Breast epithelium (tissue), 4 donors: ENCODE data around the gene IP6K3. TPM values are rescaled to one million over a fixed set of nuclear protein-coding genes. Genes with fewer than 3 reads are reported as not detected.
A peak's percentile ranks its signal among the peaks of the same experiment; 100 is the strongest.

Source experiments
- DNase-seq, 2 donors: peaks; one replicate each; pipeline ENCODE4 v3.0.0-alpha.2; 2019; ENCODE audit warnings: low spot score in 2 of 2
- H3K27ac ChIP-seq, 2 donors: fragments of 200-600 bp; sonication (generic) in 1 of 2; one replicate each; pipeline ENCODE4 v1.5.1; 2016 to 2019; ENCODE audit warnings: mild to moderate bottlenecking in 1 of 2
- H3K27me3 ChIP-seq, 2 donors: fragments of 200-600 bp; sonication (generic) in 1 of 2; one replicate each; pipeline versions ENCODE4 v1.5.1 to v1.6.0; 2017 to 2019; ENCODE audit warnings: control low read depth in 1 of 2, mild to moderate bottlenecking in 1 of 2
- H3K36me3 ChIP-seq: fragments of 200-600 bp; one replicate; pipeline ENCODE4 v1.5.1; 2019
- H3K4me1 ChIP-seq, 2 donors: fragments of 200-600 bp; sonication (generic); one replicate each; pipeline ENCODE4 v1.5.1; 2016 to 2019; ENCODE audit warnings: control low read depth in 1 of 2
- H3K4me3 ChIP-seq, 3 donors: fragments of 200-600 bp; sonication (generic); 1 replicate in 2 of 3; 2 replicates in 1 of 3; pipeline ENCODE4 v1.5.1; 2016 to 2019; ENCODE audit warnings: mild to moderate bottlenecking in 3 of 3, moderate library complexity in 2 of 3
- H3K9me3 ChIP-seq, 2 donors: fragments of 200-600 bp; sonication (generic) in 1 of 2; one replicate each; pipeline ENCODE4 v1.5.1; 2016 to 2019; ENCODE audit warnings: control low read depth in 1 of 2
- CTCF ChIP-seq, 3 donors: fragments of 450-650 bp; IDR thresholded peaks; one replicate each; pipeline ENCODE4 v1.5.1; 2016 to 2017; ENCODE audit warnings: antibody characterized with exemption in 3 of 3, mild to moderate bottlenecking in 3 of 3, moderate library complexity in 3 of 3
- POLR2A ChIP-seq: fragments of 450-650 bp; IDR thresholded peaks from one replicate; pipeline ENCODE4 v1.6.1; 2016; ENCODE audit warnings: antibody characterized with exemption, mild to moderate bottlenecking, moderate library complexity
- POLR2AphosphoS5 ChIP-seq, 3 donors: sonication (generic); formaldehyde crosslinking; IDR thresholded peaks; one replicate each; pipeline ENCODE4 v1.6.1; 2017; ENCODE audit warnings: antibody characterized with exemption in 3 of 3
- intact Hi-C: fragments of 100-400 bp; cut with DNase I; formaldehyde crosslinking; loops from one replicate; pipeline ENCODE4 v1.15.1; 2023; ENCODE audit warnings: low total_unique reads
- total RNA-seq, 3 donors: library from RNA; depleted of rRNA; stranded (reverse); fragments of >200 nt; gene quantifications; one replicate each; pipeline ENCODE4 v1.1.0, GENCODE V29; 2016

Gene IP6K3
- total RNA-seq, 3 donors from 2014 or later: 0.15 to 4.2 (median 0.66) TPM

GRCh38 chr6:33746036-33746600 lies 587 bp downstream of the IP6K3 start:
- H3K4me3 ChIP-seq: no peak overlapping the region
- H3K9me3 ChIP-seq: no peaks in the 10 kb centered on the region
- intact Hi-C loops: no loop called here
- H3K36me3 ChIP-seq: no peaks in the 10 kb centered on the region
- H3K4me1 ChIP-seq: peaks cover 5 to 7% of the 10 kb centered on the region in 2 donors
- peak overlapping the region in 1 of 2 donors; percentile 35 for H3K27ac ChIP-seq
- TF ChIP-seq POLR2AphosphoS5 (IDR thresholded peaks at IDR 0.05) (no peak), CTCF (IDR thresholded peaks at IDR 0.05) (no peak), POLR2A (no peak)
- DNase-seq: peak in 1 of 2 donors; percentile 31
- no peaks in the 10 kb centered on the region for H3K27me3 ChIP-seq

- no peaks in the 10 kb centered on the region for H3K36me3 ChIP-seq
- H3K27me3 ChIP-seq: no peaks in the 10 kb centered on the region
- no peak overlapping the region for H3K27ac ChIP-seq
- DNase-seq: no peak
- intact Hi-C loops: no loop called here
- H3K9me3 ChIP-seq: no peaks in the 10 kb centered on the region
- TF ChIP-seq POLR2AphosphoS5 (IDR thresholded peaks at IDR 0.05): no peak
- no peak for TF ChIP-seq CTCF (IDR thresholded peaks at IDR 0.05)
- TF ChIP-seq POLR2A: no peak
- H3K4me3 ChIP-seq: no peak overlapping the region
- peaks cover 5 to 7% of the 10 kb centered on the region in 2 donors for H3K4me1 ChIP-seq
These were observed 1.2 kb downstream of the IP6K3 start for GRCh38 chr6:33745548-33745947.

GRCh38 chr6:33744895-33745546 lies 1.7 kb downstream of the IP6K3 start:
- peak overlapping the region in 1 of 3 donors; percentile 4 for H3K4me3 ChIP-seq
- peaks cover 5 to 7% of the 10 kb centered on the region in 2 donors for H3K4me1 ChIP-seq
- H3K27me3 ChIP-seq: no peaks in the 10 kb centered on the region
- TF ChIP-seq POLR2AphosphoS5 (IDR thresholded peaks at IDR 0.05) (no peak), CTCF (IDR thresholded peaks at IDR 0.05) (no peak), POLR2A (no peak)
- no peaks in the 10 kb centered on the region for H3K36me3 ChIP-seq
- peak overlapping the region; percentile 56 to 64 for H3K27ac ChIP-seq
- intact Hi-C loops: no loop called here
- DNase-seq: no peak
- no peaks in the 10 kb centered on the region for H3K9me3 ChIP-seq

DNA sequence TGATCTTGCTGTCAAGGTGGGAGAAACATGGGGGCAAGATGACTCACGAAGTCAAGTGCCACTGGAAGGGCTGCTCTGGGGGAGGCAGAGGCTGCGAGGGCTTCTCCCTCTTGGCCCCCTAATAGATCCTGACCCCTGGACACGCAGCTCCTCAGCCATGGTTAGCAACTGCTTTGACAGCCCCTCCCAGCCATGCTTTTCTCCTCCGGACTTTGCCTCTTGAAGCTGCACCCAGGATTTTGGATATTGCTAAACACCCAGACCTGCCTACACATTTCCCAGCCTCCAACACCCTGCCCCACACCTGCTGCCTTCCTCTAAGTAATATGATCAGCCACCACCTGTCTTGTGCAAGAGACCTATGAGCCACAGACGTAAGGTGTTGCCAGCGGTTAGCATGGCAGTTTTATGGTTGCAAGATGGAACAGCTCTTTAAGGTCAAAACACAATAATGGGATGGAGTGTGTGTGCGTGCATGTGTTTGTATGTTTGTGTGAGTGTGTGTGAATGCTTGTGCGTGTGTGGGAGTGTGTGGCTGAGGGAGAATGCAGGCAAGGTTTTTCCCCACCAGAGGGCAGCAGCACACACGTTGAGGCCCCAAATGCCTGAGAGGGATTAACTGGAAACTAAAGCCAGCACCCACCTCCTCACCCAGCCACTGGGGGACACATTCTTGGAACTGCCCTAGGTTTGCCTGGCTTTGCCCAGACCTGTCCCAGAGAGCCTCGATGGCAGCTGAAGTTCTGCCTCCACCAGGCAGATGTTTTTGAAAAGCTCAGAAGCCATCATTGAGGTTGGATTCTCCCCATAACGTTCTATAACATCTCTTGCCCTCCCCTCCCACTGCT lies 2.5 kb downstream of the IP6K3 start:
- peak; percentile 67 to 71 for DNase-seq
- H3K4me1 ChIP-seq: peaks cover 7 to 11% of the 10 kb centered on the region in 2 donors
- no peaks in the 10 kb centered on the region for H3K9me3 ChIP-seq
- H3K27me3 ChIP-seq: no peaks in the 10 kb centered on the region
- no peaks in the 10 kb centered on the region for H3K36me3 ChIP-seq
- peak overlapping the region in 1 of 3 donors; percentile 4 for H3K4me3 ChIP-seq
- peak overlapping the region; percentile 56 to 64 for H3K27ac ChIP-seq
- intact Hi-C loops: no loop called here
- TF ChIP-seq CTCF (IDR thresholded peaks at IDR 0.05): peak; percentile 82 to 93 (median 85)
- no peak for TF ChIP-seq POLR2A
- TF ChIP-seq POLR2AphosphoS5 (IDR thresholded peaks at IDR 0.05): peak in 1 of 3 donors; percentile 14

- H3K27ac ChIP-seq: no peak overlapping the region
- no peak for DNase-seq
- no peak overlapping the region for H3K4me3 ChIP-seq
- intact Hi-C loops: no loop called here
- no peaks in the 10 kb centered on the region for H3K9me3 ChIP-seq
- H3K27me3 ChIP-seq: no peaks in the 10 kb centered on the region
- H3K4me1 ChIP-seq: peaks cover 7 to 12% of the 10 kb centered on the region in 2 donors
- TF ChIP-seq POLR2AphosphoS5 (IDR thresholded peaks at IDR 0.05) (no peak), CTCF (IDR thresholded peaks at IDR 0.05) (no peak), POLR2A (no peak)
- no peaks in the 10 kb centered on the region for H3K36me3 ChIP-seq
These were observed 3.9 kb downstream of the IP6K3 start for GRCh38 chr6:33742837-33743236.
